Panc1 (cell line): Measurements from ENCODE around the gene FN3K. TPM values are rescaled to one million over a fixed set of nuclear protein-coding genes. Genes with fewer than 3 reads are reported as not detected.
"Not testable (repeated sequence)": the region's sequence is repeated elsewhere in the genome, so short reads cannot be mapped to it uniquely, and the experiment has no call there.

Experiments used
- ATAC-seq: fragments of 200-7000 bp; cut with Tn5 transposase; 2 replicates; pipeline ENCODE4 v1.9.1; 2020; ENCODE audit warnings: mild to moderate bottlenecking, moderate library complexity
- BruUV-seq: library from RNA; stranded (reverse); fragments of 400-500 nt; replicated peaks from 2 replicates; lab custom pipeline; 2021; lab: Mats Ljungman, UMichigan
- CTCF ChIA-PET: fragments of 300-600 bp; sonication (Branson Sonifier 250); formaldehyde crosslinking; loops from one replicate; lab custom pipeline; 2022; ENCODE audit warnings: antibody characterized with exemption; lab: Charles Lee
- POLR2A ChIA-PET: fragments of 300-600 bp; sonication (Branson Sonifier 250); formaldehyde crosslinking; loops from one replicate; lab custom pipeline; 2022; ENCODE audit warnings: antibody characterized with exemption; lab: Charles Lee
- DNase-seq: peaks from one replicate; pipeline ENCODE4 v3.0.0-alpha.2; 2010; ENCODE audit warnings: low read depth, low spot score
- H3K27ac ChIP-seq: 2 replicates; pipeline ENCODE4 v1.5.1; 2011; ENCODE audit warnings: mild to moderate bottlenecking, low read length, inconsistent platforms
- H3K27me3 ChIP-seq: fragments of 200-500 bp; sonication (Bioruptor generic); 2 replicates; pipeline ENCODE4 v1.6.0; 2014; ENCODE audit warnings: low read length, inconsistent platforms; ENCODE audit not compliant: control insufficient read depth, insufficient read depth
- H3K36me3 ChIP-seq: fragments of 200-500 bp; sonication (Bioruptor generic); 2 replicates; pipeline ENCODE4 v1.5.1; 2014; ENCODE audit warnings: inconsistent platforms, mild to moderate bottlenecking, low read length, moderate library complexity; ENCODE audit not compliant: control insufficient read depth, insufficient read depth
- H3K4me1 ChIP-seq: 2 replicates; pipeline ENCODE4 v1.5.1; 2011; ENCODE audit warnings: inconsistent platforms, mild to moderate bottlenecking, low read length, moderate library complexity; ENCODE audit not compliant: control insufficient read depth, insufficient read depth
- H3K4me3 ChIP-seq, 2 experiments: 2 replicates each; pipeline ENCODE4 v1.5.1; 2011 to 2012; ENCODE audit warnings: low read depth in 2 of 2, low read length in 2 of 2, mild to moderate bottlenecking in 2 of 2, inconsistent platforms in 1 of 2, moderate library complexity in 1 of 2
- H3K9me3 ChIP-seq: fragments of 200-500 bp; sonication (Bioruptor generic); 2 replicates; pipeline ENCODE4 v1.5.1; 2014; ENCODE audit warnings: low read depth, mild to moderate bottlenecking, inconsistent platforms, low read length, moderate library complexity; ENCODE audit not compliant: control insufficient read depth, insufficient read depth
- CTCF ChIP-seq: fragments of 450-650 bp; IDR thresholded peaks from 2 replicates; pipeline ENCODE4 v1.5.1; 2017; ENCODE audit warnings: mild to moderate bottlenecking
- POLR2AphosphoS5 ChIP-seq: IDR thresholded peaks from 2 replicates; pipeline ENCODE4 v1.6.1; 2012; ENCODE audit warnings: mild to moderate bottlenecking, low read depth, low read length, moderate library complexity
- REST ChIP-seq, 2 experiments: IDR thresholded peaks; 2 replicates each; pipeline ENCODE4 v1.6.1; 2011 to 2012; ENCODE audit warnings: low read depth in 2 of 2, control low read depth in 1 of 2, low read length in 1 of 2, mild to moderate bottlenecking in 1 of 2, moderate library complexity in 1 of 2; ENCODE audit not compliant: insufficient read depth in 1 of 2
- SIN3A ChIP-seq: IDR thresholded peaks from 2 replicates; pipeline ENCODE4 v1.6.1; 2012; ENCODE audit warnings: low read depth, mild to moderate bottlenecking, low read length, moderate library complexity, borderline replicate concordance; ENCODE audit not compliant: insufficient read depth
- TCF7L2 ChIP-seq: IDR thresholded peaks from 2 replicates; pipeline ENCODE4 v1.6.1; 2011; ENCODE audit warnings: mild to moderate bottlenecking, low read depth, low read length, inconsistent platforms
- in situ Hi-C: cut with HindIII; loops from 2 replicates; pipeline ENCODE4 v1.10.0; 2016; ENCODE audit warnings: low sequenced_read_pairs, low pct_unique_long_range_greater_than_20kb
- intact Hi-C: fragments of 100-400 bp; cut with micrococcal nuclease; formaldehyde crosslinking; loops from one replicate; pipeline ENCODE4 v1.10.0; 2022; ENCODE audit not compliant: unreplicated experiment
- total RNA-seq: library from RNA; stranded (reverse); gene quantifications from one replicate; pipeline ENCODE4 v1.2.1, GENCODE V29; 2021; ENCODE audit not compliant: unreplicated experiment

The FN3K gene
- total RNA-seq, 1 experiment from 2014 or later, result 34.8 TPM

GRCh38 chr17:82782657-82783207 is 47.3 kb downstream of the FN3K start:
- H3K4me3 ChIP-seq, result no peak overlapping the region
- H3K9me3 ChIP-seq, result no peaks in the 10 kb centered on the region
- in situ Hi-C loops, result no loop called here
- no peak overlapping the region for H3K27ac ChIP-seq
- ChIA-PET POLR2A (no interaction called here), CTCF (no interaction called here)
- no peaks in the 10 kb centered on the region for H3K27me3 ChIP-seq
- H3K4me1 ChIP-seq, result no peaks in the 10 kb centered on the region
- intact Hi-C loops, result no loop called here
- DNase-seq (no peak), ATAC-seq (no peak)
- TF ChIP-seq CTCF (no peak), REST (IDR thresholded peaks at IDR 0.05; ENCODE audit: insufficient read depth in 1 of 2, low read depth in 2 of 2, low read length in 1 of 2) (no peak), TCF7L2 (no peak), POLR2AphosphoS5 (no peak), SIN3A (no peak)
- H3K36me3 ChIP-seq, result peaks cover 9% of the 10 kb centered on the region
- no TSS peak for BruUV-seq

GRCh38 chr17:82783498-82783897 is 48.1 kb downstream of the FN3K start:
- H3K27ac ChIP-seq, result no peak overlapping the region
- no peak overlapping the region for H3K4me3 ChIP-seq
- CTCF ChIA-PET, result no interaction called here
- POLR2A ChIA-PET, result no interaction called here
- H3K4me1 ChIP-seq, result no peaks in the 10 kb centered on the region
- in situ Hi-C loops (no loop called here), intact Hi-C loops (no loop called here)
- ATAC-seq, result no peak
- no peaks in the 10 kb centered on the region for H3K9me3 ChIP-seq
- no peaks in the 10 kb centered on the region for H3K27me3 ChIP-seq
- DNase-seq, result no peak
- BruUV-seq, result no TSS peak
- H3K36me3 ChIP-seq, result peaks cover 9% of the 10 kb centered on the region
- TF ChIP-seq REST (IDR thresholded peaks at IDR 0.05; ENCODE audit: insufficient read depth in 1 of 2, low read depth in 2 of 2, low read length in 1 of 2), result no peak
- no peak for TF ChIP-seq CTCF
- TF ChIP-seq SIN3A, result no peak
- no peak for TF ChIP-seq POLR2AphosphoS5
- TF ChIP-seq TCF7L2, result no peak

GRCh38 chr17:82785581-82785980 is 50.2 kb downstream of the FN3K start:
- H3K4me1 ChIP-seq, ATAC-seq, CTCF ChIA-PET, H3K27ac ChIP-seq, DNase-seq, H3K4me3 ChIP-seq, POLR2A ChIA-PET, H3K9me3 ChIP-seq, H3K36me3 ChIP-seq, intact Hi-C loops, H3K27me3 ChIP-seq, BruUV-seq, in situ Hi-C loops: not testable (repeated sequence)
